Tibial nerve (tissue), 3 donors: ENCODE measurements around the gene QRFP.

ENCODE experiments used
- CTCF ChIP-seq, 5 experiments: fragments of 200-600 bp in 3 of 5; fragments of 450-650 bp in 2 of 5; sonication (generic) in 3 of 5; IDR thresholded peaks; one replicate each; pipeline ENCODE4 v1.5.1; 2016 to 2019; ENCODE audit warnings: antibody characterized with exemption in 5 of 5, mild to moderate bottlenecking in 3 of 5, moderate library complexity in 2 of 5
- POLR2A ChIP-seq, 2 donors: fragments of 450-650 bp; IDR thresholded peaks; one replicate each; pipeline ENCODE4 v1.6.1; 2017; ENCODE audit warnings: antibody characterized with exemption in 2 of 2, mild to moderate bottlenecking in 2 of 2, moderate library complexity in 2 of 2

DNA sequence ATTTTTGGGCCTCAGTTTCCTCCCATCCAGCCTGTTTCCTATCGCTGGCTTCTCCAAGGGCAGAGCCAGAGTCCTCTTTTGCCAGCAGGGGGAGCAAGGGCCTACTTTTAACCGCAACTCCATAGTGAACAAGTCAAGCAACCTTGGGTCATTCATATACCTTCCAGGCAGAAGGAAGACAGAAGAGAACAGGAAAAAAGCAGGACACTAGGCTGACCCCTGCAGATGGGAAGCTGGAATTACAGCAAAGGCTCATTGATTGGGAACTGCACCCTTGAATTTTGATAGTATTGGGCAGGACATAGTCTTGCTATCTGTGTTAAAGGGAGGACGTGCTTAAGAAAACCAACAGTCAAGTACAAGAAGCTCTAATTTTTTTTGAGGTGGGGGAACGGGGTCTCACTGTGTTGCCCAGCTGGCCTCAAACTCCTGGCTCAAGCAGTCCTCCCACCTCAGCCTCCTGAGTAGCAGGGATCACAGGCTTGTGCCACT lies 30.1 kb downstream of the QRFP start:
- TF ChIP-seq POLR2A (IDR thresholded peaks at IDR 0.05) (no peak), CTCF (IDR thresholded peaks at IDR 0.05) (peak; percentile 69 to 80 (median 76))
